ENCODE measurements around the gene STMN3. TPM values are rescaled to one million over a fixed set of nuclear protein-coding genes. Genes with fewer than 3 reads are reported as not detected.
A peak's percentile ranks its signal among the peaks of the same experiment; 100 is the strongest.

The STMN3 gene
- total and polyA plus RNA-seq, 2 experiments from 2014 or later = 6.6 to 9.9 TPM

DNA sequence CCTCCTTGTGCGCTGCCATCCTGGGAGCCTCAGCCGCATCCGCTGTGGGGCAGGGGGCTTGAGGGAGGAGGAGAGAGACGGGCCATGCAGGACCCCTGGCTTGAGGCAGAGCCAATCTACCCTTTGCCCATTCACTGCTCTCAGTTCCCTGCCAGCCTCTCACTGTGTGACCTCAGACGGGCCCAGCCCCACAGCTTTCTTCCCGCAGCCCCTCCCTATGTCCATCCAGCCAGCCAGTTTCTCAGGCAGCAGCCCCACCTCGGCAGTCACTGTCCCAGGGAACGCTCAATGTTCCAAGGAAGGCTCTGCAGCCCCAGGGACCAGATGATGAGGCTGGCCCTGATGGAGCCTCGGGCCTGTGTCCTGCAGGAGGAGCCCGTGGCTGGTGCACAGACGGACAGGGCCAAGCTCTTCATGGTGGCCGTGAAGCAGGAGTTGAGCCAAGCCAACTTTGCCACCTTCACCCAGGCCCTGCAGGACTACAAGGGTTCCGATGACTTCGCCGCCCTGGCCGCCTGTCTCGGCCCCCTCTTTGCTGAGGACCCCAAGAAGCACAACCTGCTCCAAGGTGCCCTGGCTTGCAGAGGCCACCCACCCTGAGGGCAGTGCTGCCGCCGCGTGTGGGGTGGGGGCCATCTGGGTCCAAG lies 39.3 kb upstream of the STMN3 start:
- Histone ChIP-seq H3K9me3 (ENCODE audit: low read depth) (no peaks in the 10 kb centered on the region), H3K4me3 (no peak overlapping the region), H3K4me1 (ENCODE audit: low read depth) (peaks cover 6% of the 10 kb centered on the region), H3K27ac (peak overlapping the region; percentile 43), H3K36me3 (no peaks in the 10 kb centered on the region), H3K27me3 (no peaks in the 10 kb centered on the region)
- no peak for DNase-seq (ENCODE audit: low read depth in 1 of 2, low spot score in 1 of 2)
- TF ChIP-seq, protein P1, sequence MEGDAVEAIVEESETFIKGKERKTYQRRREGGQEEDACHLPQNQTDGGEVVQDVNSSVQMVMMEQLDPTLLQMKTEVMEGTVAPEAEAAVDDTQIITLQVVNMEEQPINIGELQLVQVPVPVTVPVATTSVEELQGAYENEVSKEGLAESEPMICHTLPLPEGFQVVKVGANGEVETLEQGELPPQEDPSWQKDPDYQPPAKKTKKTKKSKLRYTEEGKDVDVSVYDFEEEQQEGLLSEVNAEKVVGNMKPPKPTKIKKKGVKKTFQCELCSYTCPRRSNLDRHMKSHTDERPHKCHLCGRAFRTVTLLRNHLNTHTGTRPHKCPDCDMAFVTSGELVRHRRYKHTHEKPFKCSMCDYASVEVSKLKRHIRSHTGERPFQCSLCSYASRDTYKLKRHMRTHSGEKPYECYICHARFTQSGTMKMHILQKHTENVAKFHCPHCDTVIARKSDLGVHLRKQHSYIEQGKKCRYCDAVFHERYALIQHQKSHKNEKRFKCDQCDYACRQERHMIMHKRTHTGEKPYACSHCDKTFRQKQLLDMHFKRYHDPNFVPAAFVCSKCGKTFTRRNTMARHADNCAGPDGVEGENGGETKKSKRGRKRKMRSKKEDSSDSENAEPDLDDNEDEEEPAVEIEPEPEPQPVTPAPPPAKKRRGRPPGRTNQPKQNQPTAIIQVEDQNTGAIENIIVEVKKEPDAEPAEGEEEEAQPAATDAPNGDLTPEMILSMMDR (IDR thresholded peaks at IDR 0.05; ENCODE audit: low read depth, low read length) = no peak

DNA sequence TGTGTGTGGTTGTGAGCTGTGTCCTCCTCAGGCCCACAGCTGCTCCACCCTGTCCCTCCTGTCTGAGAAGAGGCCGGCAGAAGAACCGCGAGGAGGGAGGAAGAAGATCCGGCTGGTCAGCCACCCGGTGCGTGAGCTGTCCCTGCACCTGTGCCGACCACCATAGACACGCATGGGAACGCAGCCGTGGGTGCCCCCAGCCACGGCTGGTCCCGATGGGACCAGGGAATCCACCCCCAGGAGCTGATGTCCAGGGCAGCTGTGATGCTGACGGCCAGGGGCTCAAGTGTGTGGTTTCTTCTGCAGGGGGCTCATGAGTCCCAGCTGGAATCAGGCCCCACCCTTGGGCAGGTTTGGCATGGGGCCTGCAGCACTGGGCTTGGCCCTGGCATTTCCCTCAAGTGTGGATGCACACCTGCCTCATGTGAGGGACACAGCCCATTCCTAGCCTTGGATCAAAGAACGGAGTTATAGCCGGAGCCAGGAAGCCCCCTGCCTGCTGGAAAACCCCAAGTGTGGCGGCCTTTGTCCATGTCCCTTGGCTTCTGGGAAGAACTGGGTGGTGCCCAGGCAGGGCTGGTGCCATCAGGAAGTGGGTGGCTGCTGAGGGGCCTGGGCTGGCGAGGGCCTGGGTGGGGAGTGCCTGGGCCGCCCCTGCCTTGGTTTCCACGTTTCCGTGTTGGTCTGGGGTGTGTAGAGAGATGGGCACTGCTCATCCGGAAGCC lies 38.6 kb upstream of the STMN3 start:
- Histone ChIP-seq H3K9me3 (ENCODE audit: low read depth) (no peaks in the 10 kb centered on the region), H3K27me3 (no peaks in the 10 kb centered on the region), H3K36me3 (no peaks in the 10 kb centered on the region), H3K4me1 (ENCODE audit: low read depth) (peaks cover 4% of the 10 kb centered on the region), H3K27ac (peak overlapping the region; percentile 43), H3K4me3 (no peak overlapping the region)
- TF ChIP-seq, protein P1 (IDR thresholded peaks at IDR 0.05; ENCODE audit: low read depth, low read length) = no peak
- DNase-seq (ENCODE audit: low read depth in 1 of 2, low spot score in 1 of 2) = no peak

GRCh38 chr20:63690898-63691710 lies 37.9 kb upstream of the STMN3 start:
- TF ChIP-seq, protein P1 (IDR thresholded peaks at IDR 0.05; ENCODE audit: low read depth, low read length) = no peak
- Histone ChIP-seq H3K36me3 (no peaks in the 10 kb centered on the region), H3K27ac (no peak overlapping the region), H3K27me3 (no peaks in the 10 kb centered on the region), H3K4me1 (ENCODE audit: low read depth) (peaks cover 7% of the 10 kb centered on the region), H3K4me3 (no peak overlapping the region), H3K9me3 (ENCODE audit: low read depth) (no peaks in the 10 kb centered on the region)
- DNase-seq (ENCODE audit: low read depth in 1 of 2, low spot score in 1 of 2) = no peak

DNA sequence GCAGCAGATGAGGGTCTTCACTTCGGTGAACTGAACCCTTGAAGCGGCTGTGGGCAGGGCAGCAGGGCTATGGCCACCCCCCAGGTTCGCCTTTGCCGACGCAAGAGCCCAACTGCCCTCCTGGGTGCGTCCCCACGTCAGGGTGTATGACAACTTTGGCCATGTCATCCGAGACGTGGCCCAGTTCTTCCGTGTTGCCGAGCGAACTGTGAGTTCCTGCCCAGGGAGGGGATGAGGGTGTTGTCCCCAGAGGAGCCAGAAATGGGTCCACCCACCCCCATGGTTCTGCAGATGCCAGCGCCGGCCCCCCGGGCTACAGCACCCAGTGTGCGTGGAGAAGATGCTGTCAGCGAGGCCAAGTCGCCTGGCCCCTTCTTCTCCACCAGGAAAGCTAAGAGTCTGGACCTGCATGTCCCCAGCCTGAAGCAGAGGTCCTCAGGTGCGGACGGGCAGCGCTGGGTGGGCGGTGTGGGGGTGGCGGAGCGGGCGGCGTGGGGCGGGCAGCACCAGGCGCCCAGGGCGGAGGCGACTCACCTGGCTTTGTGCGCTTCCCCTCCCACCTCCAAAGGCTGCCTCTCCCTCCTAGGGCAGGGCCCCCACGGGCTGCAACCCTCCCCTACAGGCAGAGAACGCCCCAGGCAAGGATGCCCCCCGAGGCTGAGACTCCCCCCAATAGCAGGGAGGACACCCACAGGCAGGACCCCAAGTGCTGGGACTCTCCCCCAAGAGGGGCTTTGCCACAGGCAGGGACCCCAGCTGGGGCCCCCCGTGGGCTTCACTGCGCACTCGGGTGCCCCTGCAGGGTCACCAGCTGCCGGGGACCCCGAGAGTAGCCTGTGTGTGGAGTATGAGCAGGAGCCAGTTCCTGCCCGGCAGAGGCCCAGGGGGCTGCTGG lies 37.0 kb upstream of the STMN3 start:
- Histone ChIP-seq H3K4me1 (ENCODE audit: low read depth) (peaks cover 7% of the 10 kb centered on the region), H3K9me3 (ENCODE audit: low read depth) (no peaks in the 10 kb centered on the region), H3K27ac (no peak overlapping the region), H3K27me3 (no peaks in the 10 kb centered on the region), H3K4me3 (no peak overlapping the region), H3K36me3 (no peaks in the 10 kb centered on the region)
- DNase-seq (ENCODE audit: low read depth in 1 of 2, low spot score in 1 of 2) = no peak
- TF ChIP-seq, protein P1 (IDR thresholded peaks at IDR 0.05; ENCODE audit: low read depth, low read length) = no peak

Data from cardiac muscle cell (in vitro differentiated cells and primary cell).